Measurements from ENCODE around the gene ESR2. TPM values are rescaled to one million over a fixed set of nuclear protein-coding genes. Genes with fewer than 3 reads are reported as not detected.

Gene ESR2
- polyA plus RNA-seq, 1 of the 3 experiments (the other 2 are of a cell fraction) = 0.03 TPM

DNA sequence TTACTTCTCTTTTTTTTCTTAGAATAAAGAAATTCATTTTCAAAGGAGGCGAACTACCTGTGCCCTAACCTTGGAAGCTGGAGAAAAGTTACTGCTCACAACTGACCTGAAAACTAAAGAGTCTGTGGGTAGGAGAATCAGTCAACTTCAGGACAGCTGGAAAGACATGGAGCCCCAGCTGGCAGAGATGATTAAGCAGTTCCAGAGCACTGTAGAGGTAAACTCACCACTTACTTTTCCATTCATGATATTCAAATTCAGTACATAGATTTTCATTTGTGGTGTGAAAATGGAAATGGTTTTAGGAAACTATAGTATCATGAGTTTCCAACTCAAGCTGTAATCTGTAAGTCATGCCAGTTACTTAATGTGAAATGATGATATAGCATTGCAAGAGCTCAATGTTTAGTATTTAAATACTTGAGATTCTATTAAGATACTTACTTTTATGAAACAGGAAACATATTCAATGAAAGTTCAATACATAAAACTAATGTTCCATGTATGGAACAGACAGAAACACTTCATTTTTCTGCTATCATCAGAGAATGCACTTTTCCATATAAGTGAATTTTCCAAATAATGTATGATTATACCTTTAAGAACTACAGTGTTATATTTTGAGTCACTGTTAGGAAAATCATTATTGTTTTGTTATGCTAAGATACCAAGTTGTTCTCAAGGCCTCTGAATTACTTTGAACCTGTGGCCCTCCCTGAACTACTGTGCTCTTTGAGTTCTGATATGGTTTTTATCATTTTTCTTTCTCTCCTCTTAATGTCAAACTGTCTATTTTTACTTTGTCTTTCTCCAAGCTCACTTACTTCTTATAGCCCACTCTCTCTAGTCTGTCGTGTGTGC, 119.0 kb downstream of the ESR2 start:
- 97% methylated on average over 2 of the region's 2 CpGs for WGBS (ENCODE audit: low lambda C conversion rate)
- Histone ChIP-seq H4K20me1 (ENCODE audit: insufficient read depth) (no peaks in the 10 kb centered on the region), H3K4me2 (no peak overlapping the region), H2AFZ (ENCODE audit: low read depth) (no peak overlapping the region), H3K9me2 (no peaks in the 10 kb centered on the region), H3K27ac (ENCODE audit: low read depth in 2 of 2, low read length in 1 of 2) (no peak overlapping the region), H3K36me3 (replicated peaks in 1 of 2; ENCODE audit: control insufficient read depth in 1 of 2, insufficient read depth in 2 of 2, low read length in 1 of 2) (peaks cover 0 to 11% of the 10 kb centered on the region in 2 experiments), H3K79me2 (ENCODE audit: insufficient read depth) (no peaks in the 10 kb centered on the region), H3K4me1 (ENCODE audit: control insufficient read depth in 1 of 2, insufficient read depth in 2 of 2, low read depth in 1 of 2, low read length in 1 of 2) (no peaks in the 10 kb centered on the region), H3F3A (replicated peaks; ENCODE audit: insufficient read depth) (no peaks in the 10 kb centered on the region), H3K9me3 (no peaks in the 10 kb centered on the region), H3K9ac (no peak overlapping the region), H3K4me3 (ENCODE audit: low read depth in 2 of 2, low read length in 1 of 2) (no peak overlapping the region), H3K27me3 (ENCODE audit: insufficient read depth) (no peaks in the 10 kb centered on the region)
- ChIA-PET CTCF (interaction anchor here (1.0 to 1.1 kb wide), 2 partner anchors 30 to 128 kb away, joined by 3 to 4 read pairs; no protein-coding TSS in a partner anchor), POLR2A (no interaction called here)
- DNase-seq = no peak
- no peak for TF ChIP-seq MEF2A (IDR thresholded peaks at IDR 0.05; ENCODE audit: borderline replicate concordance, low read depth)
- no peak for TF ChIP-seq MXI1 (IDR thresholded peaks at IDR 0.05; ENCODE audit: low read depth, low read length)
- no peak for TF ChIP-seq EP300 (IDR thresholded peaks at IDR 0.05; ENCODE audit: borderline replicate concordance in 1 of 2, low read depth in 1 of 2, low read length in 1 of 2)
- TF ChIP-seq TAF1 (IDR thresholded peaks at IDR 0.05; ENCODE audit: borderline replicate concordance, low read depth, low read length) = no peak

DNA sequence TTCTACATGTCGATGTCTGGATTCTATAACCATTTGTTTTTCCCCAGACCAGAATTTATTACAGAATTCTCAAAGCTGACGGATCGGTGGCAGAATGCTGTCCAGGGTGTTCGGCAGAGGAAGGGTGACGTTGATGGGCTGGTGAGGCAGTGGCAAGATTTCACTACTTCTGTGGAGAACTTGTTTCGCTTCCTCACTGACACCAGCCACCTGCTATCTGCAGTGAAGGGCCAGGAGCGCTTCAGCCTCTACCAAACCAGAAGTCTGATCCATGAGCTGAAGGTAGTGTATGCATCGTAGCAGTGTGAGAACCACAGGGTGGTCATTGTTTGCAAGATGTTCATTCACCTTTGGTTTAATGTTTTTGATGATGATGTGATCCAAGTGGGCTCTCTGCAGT, 124.0 kb downstream of the ESR2 start:
- ChIA-PET POLR2A (no interaction called here), CTCF (no interaction called here)
- DNase-seq = no peak
- Histone ChIP-seq H2AFZ (ENCODE audit: low read depth) (no peak overlapping the region), H3K9me3 (no peaks in the 10 kb centered on the region), H3F3A (replicated peaks; ENCODE audit: insufficient read depth) (no peaks in the 10 kb centered on the region), H3K9me2 (no peaks in the 10 kb centered on the region), H3K4me1 (ENCODE audit: control insufficient read depth in 1 of 2, insufficient read depth in 2 of 2, low read depth in 1 of 2, low read length in 1 of 2) (no peaks in the 10 kb centered on the region), H3K27ac (ENCODE audit: low read depth in 2 of 2, low read length in 1 of 2) (no peak overlapping the region), H4K20me1 (ENCODE audit: insufficient read depth) (no peaks in the 10 kb centered on the region), H3K27me3 (ENCODE audit: insufficient read depth) (no peaks in the 10 kb centered on the region), H3K4me3 (ENCODE audit: low read depth in 2 of 2, low read length in 1 of 2) (no peak overlapping the region), H3K9ac (no peak overlapping the region), H3K36me3 (replicated peaks in 1 of 2; ENCODE audit: control insufficient read depth in 1 of 2, insufficient read depth in 2 of 2, low read length in 1 of 2) (peaks cover 0 to 12% of the 10 kb centered on the region in 2 experiments), H3K79me2 (ENCODE audit: insufficient read depth) (no peaks in the 10 kb centered on the region), H3K4me2 (no peak overlapping the region)
- WGBS (ENCODE audit: low lambda C conversion rate) = 94% methylated on average over 7 of the region's 8 CpGs
- no peak for TF ChIP-seq CHD2 (IDR thresholded peaks at IDR 0.05; ENCODE audit: low read length, partially characterized antibody)
- no peak for TF ChIP-seq TAF1 (IDR thresholded peaks at IDR 0.05; ENCODE audit: borderline replicate concordance, low read depth, low read length)
- no peak for TF ChIP-seq EP300 (IDR thresholded peaks at IDR 0.05; ENCODE audit: borderline replicate concordance in 1 of 2, low read depth in 1 of 2, low read length in 1 of 2)
- TF ChIP-seq, protein P1, sequence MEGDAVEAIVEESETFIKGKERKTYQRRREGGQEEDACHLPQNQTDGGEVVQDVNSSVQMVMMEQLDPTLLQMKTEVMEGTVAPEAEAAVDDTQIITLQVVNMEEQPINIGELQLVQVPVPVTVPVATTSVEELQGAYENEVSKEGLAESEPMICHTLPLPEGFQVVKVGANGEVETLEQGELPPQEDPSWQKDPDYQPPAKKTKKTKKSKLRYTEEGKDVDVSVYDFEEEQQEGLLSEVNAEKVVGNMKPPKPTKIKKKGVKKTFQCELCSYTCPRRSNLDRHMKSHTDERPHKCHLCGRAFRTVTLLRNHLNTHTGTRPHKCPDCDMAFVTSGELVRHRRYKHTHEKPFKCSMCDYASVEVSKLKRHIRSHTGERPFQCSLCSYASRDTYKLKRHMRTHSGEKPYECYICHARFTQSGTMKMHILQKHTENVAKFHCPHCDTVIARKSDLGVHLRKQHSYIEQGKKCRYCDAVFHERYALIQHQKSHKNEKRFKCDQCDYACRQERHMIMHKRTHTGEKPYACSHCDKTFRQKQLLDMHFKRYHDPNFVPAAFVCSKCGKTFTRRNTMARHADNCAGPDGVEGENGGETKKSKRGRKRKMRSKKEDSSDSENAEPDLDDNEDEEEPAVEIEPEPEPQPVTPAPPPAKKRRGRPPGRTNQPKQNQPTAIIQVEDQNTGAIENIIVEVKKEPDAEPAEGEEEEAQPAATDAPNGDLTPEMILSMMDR (IDR thresholded peaks at IDR 0.05) = no peak
- TF ChIP-seq, protein P2, sequence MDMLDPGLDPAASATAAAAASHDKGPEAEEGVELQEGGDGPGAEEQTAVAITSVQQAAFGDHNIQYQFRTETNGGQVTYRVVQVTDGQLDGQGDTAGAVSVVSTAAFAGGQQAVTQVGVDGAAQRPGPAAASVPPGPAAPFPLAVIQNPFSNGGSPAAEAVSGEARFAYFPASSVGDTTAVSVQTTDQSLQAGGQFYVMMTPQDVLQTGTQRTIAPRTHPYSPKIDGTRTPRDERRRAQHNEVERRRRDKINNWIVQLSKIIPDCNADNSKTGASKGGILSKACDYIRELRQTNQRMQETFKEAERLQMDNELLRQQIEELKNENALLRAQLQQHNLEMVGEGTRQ (IDR thresholded peaks at IDR 0.05; ENCODE audit: borderline replicate concordance, low read depth, low read length) = no peak
- TF ChIP-seq, protein P3, sequence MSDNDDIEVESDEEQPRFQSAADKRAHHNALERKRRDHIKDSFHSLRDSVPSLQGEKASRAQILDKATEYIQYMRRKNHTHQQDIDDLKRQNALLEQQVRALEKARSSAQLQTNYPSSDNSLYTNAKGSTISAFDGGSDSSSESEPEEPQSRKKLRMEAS (IDR thresholded peaks at IDR 0.05; ENCODE audit: low read depth) = no peak
- no peak for TF ChIP-seq EZH2phosphoT487 (IDR thresholded peaks at IDR 0.05; ENCODE audit: borderline replicate concordance, low read depth)
- TF ChIP-seq RAD21 (IDR thresholded peaks at IDR 0.05; ENCODE audit: low read length) = no peak
- no peak for TF ChIP-seq FOSL2 (IDR thresholded peaks at IDR 0.05; ENCODE audit: borderline replicate concordance, low read depth)
- no peak for TF ChIP-seq TCF12 (IDR thresholded peaks at IDR 0.05)
- TF ChIP-seq, protein P4, sequence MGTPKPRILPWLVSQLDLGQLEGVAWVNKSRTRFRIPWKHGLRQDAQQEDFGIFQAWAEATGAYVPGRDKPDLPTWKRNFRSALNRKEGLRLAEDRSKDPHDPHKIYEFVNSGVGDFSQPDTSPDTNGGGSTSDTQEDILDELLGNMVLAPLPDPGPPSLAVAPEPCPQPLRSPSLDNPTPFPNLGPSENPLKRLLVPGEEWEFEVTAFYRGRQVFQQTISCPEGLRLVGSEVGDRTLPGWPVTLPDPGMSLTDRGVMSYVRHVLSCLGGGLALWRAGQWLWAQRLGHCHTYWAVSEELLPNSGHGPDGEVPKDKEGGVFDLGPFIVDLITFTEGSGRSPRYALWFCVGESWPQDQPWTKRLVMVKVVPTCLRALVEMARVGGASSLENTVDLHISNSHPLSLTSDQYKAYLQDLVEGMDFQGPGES (IDR thresholded peaks at IDR 0.05; ENCODE audit: low read depth, low read length) = no peak
- TF ChIP-seq RCOR1 (IDR thresholded peaks at IDR 0.05; ENCODE audit: low read length) = no peak

Measured in SK-N-SH (cell line).